Body of pancreas (tissue), 4 donors: Measurements from ENCODE around the gene MYO5B.

ENCODE experiments used
- CTCF ChIP-seq, 7 experiments: fragments of 450-650 bp in 4 of 7; fragments of 200-600 bp in 3 of 7; sonication (generic) in 3 of 7; IDR thresholded peaks; one replicate each; pipeline ENCODE4 v1.5.1; 2016 to 2019; ENCODE audit warnings: antibody characterized with exemption in 7 of 7
- POLR2A ChIP-seq, 3 donors: fragments of 450-650 bp; IDR thresholded peaks; one replicate each; pipeline ENCODE4 v1.6.1; 2016; ENCODE audit warnings: antibody characterized with exemption in 3 of 3, mild to moderate bottlenecking in 2 of 3

GRCh38 chr18:50104421-50104820 is 90.5 kb downstream of the MYO5B start:
- TF ChIP-seq POLR2A (IDR thresholded peaks at IDR 0.05) (no peak), CTCF (IDR thresholded peaks at IDR 0.05) (no peak)
